Mucosa of stomach (tissue), 1 donor: ENCODE measurements around the gene DNAJC3.

Experiments used
- H3K27me3 ChIP-seq: one replicate; pipeline ENCODE4 v1.7.0; 2013; ENCODE audit warnings: mild to moderate bottlenecking, low read length; ENCODE audit not compliant: control insufficient read depth, insufficient read depth
- H3K36me3 ChIP-seq: one replicate; pipeline ENCODE4 v1.7.0; 2013; ENCODE audit warnings: low read length; ENCODE audit not compliant: control insufficient read depth, insufficient read depth
- H3K4me1 ChIP-seq: one replicate; pipeline ENCODE4 v1.7.0; 2013; ENCODE audit warnings: mild to moderate bottlenecking, low read length; ENCODE audit not compliant: control insufficient read depth, insufficient read depth
- H3K4me3 ChIP-seq: one replicate; pipeline ENCODE4 v1.7.0; 2013; ENCODE audit warnings: low read length
- H3K9ac ChIP-seq: one replicate; pipeline ENCODE4 v1.7.0; 2013; ENCODE audit warnings: mild to moderate bottlenecking, low read length, moderate library complexity
- H3K9me3 ChIP-seq: one replicate; pipeline ENCODE4 v1.7.0; 2013; ENCODE audit warnings: mild to moderate bottlenecking, low read length, moderate library complexity; ENCODE audit not compliant: control insufficient read depth
- donor health status: Pancreatic carcinoma.

Gene DNAJC3

DNA sequence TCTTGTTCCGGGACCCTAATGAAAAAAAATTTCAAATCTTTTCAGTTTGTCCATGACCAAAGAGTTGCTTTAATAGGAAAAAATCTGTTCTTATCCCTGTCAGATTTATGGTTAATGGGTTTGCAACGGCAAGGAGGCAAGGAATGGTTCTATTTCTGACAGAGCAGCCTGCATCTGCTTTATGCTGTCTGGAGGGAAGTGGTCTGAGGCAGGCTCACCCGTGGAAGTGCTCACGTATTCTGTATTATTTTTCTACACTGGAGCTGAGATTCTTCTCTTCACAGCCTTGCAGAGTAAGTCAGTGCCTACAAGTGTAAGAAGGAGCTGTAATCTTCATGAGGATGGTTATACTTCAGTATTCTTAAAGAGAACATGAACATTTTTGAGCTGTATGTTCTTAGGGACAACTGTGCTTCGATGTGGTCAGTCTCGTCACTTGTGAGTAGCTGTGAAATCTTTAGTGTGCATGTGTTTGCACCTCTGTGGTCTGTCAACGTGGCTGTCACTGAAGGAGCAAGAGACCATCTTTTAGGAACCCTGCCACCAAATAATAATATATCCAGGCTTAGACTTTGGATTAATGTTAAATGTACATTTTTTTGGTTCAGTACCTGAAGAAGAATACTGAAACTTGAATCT is 114.3 kb downstream of the DNAJC3 start:
- Histone ChIP-seq H3K4me1 (no peaks in the 10 kb centered on the region), H3K36me3 (no peaks in the 10 kb centered on the region), H3K9me3 (no peaks in the 10 kb centered on the region), H3K27me3 (no peaks in the 10 kb centered on the region), H3K4me3 (no peak overlapping the region), H3K9ac (no peak overlapping the region)

GRCh38 chr13:95793018-95793555 is 116.1 kb downstream of the DNAJC3 start:
- H3K36me3 ChIP-seq: no peaks in the 10 kb centered on the region

GRCh38 chr13:95793781-95794180 is 116.8 kb downstream of the DNAJC3 start:
- no peaks in the 10 kb centered on the region for H3K27me3 ChIP-seq
- no peak overlapping the region for H3K4me3 ChIP-seq
- H3K9me3 ChIP-seq: no peaks in the 10 kb centered on the region
- no peak overlapping the region for H3K9ac ChIP-seq
- no peaks in the 10 kb centered on the region for H3K4me1 ChIP-seq
- no peaks in the 10 kb centered on the region for H3K36me3 ChIP-seq

More at GRCh38 chr13:95793018-95793555, 116.1 kb downstream of the DNAJC3 start:
- Histone ChIP-seq H3K9me3 (no peaks in the 10 kb centered on the region), H3K9ac (no peak overlapping the region), H3K4me1 (no peaks in the 10 kb centered on the region), H3K4me3 (no peak overlapping the region), H3K27me3 (no peaks in the 10 kb centered on the region)

DNA sequence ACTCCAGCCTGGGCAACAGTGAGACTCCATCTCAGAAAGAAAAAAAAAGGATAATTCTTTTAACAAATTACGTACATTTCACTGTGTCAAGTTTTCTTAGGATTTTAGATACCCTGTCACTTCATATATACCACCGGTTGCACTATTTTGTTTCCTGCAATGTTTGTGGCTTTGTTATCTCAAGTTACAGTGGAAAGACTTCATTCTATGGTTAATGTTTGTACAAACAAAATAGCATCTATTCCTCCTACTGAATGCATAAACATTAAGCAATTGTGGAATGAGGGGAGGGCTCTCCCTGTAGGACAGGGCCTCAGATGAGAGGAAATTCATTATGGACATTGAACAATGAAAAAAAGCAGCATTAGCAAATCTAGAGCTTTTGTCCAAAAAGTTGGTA is 120.1 kb downstream of the DNAJC3 start:
- no peak overlapping the region for H3K4me3 ChIP-seq
- no peaks in the 10 kb centered on the region for H3K9me3 ChIP-seq
- no peaks in the 10 kb centered on the region for H3K36me3 ChIP-seq

DNA sequence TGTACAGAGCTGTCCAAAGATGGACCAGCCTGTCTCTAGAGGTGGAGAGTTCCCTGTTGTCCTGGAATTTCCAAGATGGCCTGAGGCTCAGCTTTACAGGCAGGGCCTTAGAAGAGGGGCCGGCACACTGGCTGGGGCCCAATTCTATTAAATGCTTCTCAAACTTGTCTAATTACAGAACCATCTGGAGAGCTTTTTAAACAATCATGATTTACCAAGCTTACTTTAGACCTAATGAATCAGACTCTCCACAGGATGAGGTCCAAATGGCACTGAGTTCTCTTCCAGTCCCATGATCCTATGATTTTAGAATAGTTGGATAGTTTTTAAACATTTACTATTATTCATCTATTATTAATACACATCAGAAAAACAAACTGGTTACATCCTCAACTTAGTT is 123.5 kb downstream of the DNAJC3 start:
- no peak overlapping the region for H3K9ac ChIP-seq
- H3K4me1 ChIP-seq: no peaks in the 10 kb centered on the region
- no peaks in the 10 kb centered on the region for H3K36me3 ChIP-seq
- no peaks in the 10 kb centered on the region for H3K27me3 ChIP-seq
- H3K9me3 ChIP-seq: no peaks in the 10 kb centered on the region
- no peak overlapping the region for H3K4me3 ChIP-seq

More for the DNA sequence above, 120.1 kb downstream of the DNAJC3 start:
- H3K27me3 ChIP-seq: no peaks in the 10 kb centered on the region
- H3K9ac ChIP-seq: no peak overlapping the region
- no peaks in the 10 kb centered on the region for H3K4me1 ChIP-seq

GRCh38 chr13:95801825-95802224 is 124.9 kb downstream of the DNAJC3 start:
- no peak overlapping the region for H3K9ac ChIP-seq
- no peaks in the 10 kb centered on the region for H3K4me1 ChIP-seq
- no peaks in the 10 kb centered on the region for H3K27me3 ChIP-seq
- no peak overlapping the region for H3K4me3 ChIP-seq
- H3K9me3 ChIP-seq: no peaks in the 10 kb centered on the region
- H3K36me3 ChIP-seq: no peaks in the 10 kb centered on the region

- no peaks in the 10 kb centered on the region for H3K36me3 ChIP-seq
- H3K4me1 ChIP-seq: no peaks in the 10 kb centered on the region
- H3K9me3 ChIP-seq: no peaks in the 10 kb centered on the region
- no peak overlapping the region for H3K4me3 ChIP-seq
- no peaks in the 10 kb centered on the region for H3K27me3 ChIP-seq
- no peak overlapping the region for H3K9ac ChIP-seq
Observed at GRCh38 chr13:95805921-95806320, 129.0 kb downstream of the DNAJC3 start.

DNA sequence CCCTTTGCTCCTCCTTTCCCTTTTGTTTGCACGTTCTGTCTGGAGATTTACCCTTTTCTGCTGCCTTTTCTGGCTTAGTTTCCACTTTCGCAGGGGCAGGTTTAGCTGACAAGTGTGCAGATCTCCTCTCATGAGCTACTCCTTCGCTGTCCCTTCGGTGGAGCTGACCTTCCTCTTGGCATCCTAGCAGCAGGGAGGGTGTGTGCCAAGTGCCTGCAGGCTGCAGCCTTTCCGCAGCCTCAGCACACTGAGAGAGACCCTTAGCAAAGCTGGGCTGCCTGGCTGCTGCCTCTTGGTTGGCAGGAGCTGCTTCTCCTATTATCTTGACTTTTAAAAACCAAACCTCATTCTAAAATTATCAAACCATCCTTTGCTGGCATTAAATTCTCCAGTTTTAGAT is 132.5 kb downstream of the DNAJC3 start:
- Histone ChIP-seq H3K4me1 (no peaks in the 10 kb centered on the region), H3K27me3 (no peaks in the 10 kb centered on the region), H3K9ac (no peak overlapping the region), H3K36me3 (no peaks in the 10 kb centered on the region), H3K4me3 (no peak overlapping the region), H3K9me3 (no peaks in the 10 kb centered on the region)

GRCh38 chr13:95813139-95813538 is 136.2 kb downstream of the DNAJC3 start:
- H3K36me3 ChIP-seq: no peaks in the 10 kb centered on the region
- no peaks in the 10 kb centered on the region for H3K4me1 ChIP-seq
- H3K4me3 ChIP-seq: no peak overlapping the region

GRCh38 chr13:95814495-95814894 is 137.6 kb downstream of the DNAJC3 start:
- Histone ChIP-seq H3K4me1 (no peaks in the 10 kb centered on the region), H3K4me3 (no peak overlapping the region), H3K27me3 (no peaks in the 10 kb centered on the region), H3K9ac (no peak overlapping the region), H3K9me3 (no peaks in the 10 kb centered on the region), H3K36me3 (no peaks in the 10 kb centered on the region)

More at GRCh38 chr13:95813139-95813538, 136.2 kb downstream of the DNAJC3 start:
- Histone ChIP-seq H3K9ac (no peak overlapping the region), H3K27me3 (no peaks in the 10 kb centered on the region), H3K9me3 (no peaks in the 10 kb centered on the region)

- Histone ChIP-seq H3K9ac (no peak overlapping the region), H3K27me3 (no peaks in the 10 kb centered on the region), H3K4me1 (no peaks in the 10 kb centered on the region), H3K9me3 (no peaks in the 10 kb centered on the region), H3K36me3 (no peaks in the 10 kb centered on the region), H3K4me3 (no peak overlapping the region)
Observed at GRCh38 chr13:95822303-95822702, 145.4 kb downstream of the DNAJC3 start.

- H3K27me3 ChIP-seq: no peaks in the 10 kb centered on the region
- no peak overlapping the region for H3K4me3 ChIP-seq
- no peaks in the 10 kb centered on the region for H3K36me3 ChIP-seq
- no peaks in the 10 kb centered on the region for H3K9me3 ChIP-seq
- no peak overlapping the region for H3K9ac ChIP-seq
- H3K4me1 ChIP-seq: no peaks in the 10 kb centered on the region
Observed at GRCh38 chr13:95833126-95833525, 156.2 kb downstream of the DNAJC3 start.

GRCh38 chr13:95833719-95834118 is 156.8 kb downstream of the DNAJC3 start:
- H3K27me3 ChIP-seq: no peaks in the 10 kb centered on the region
- no peaks in the 10 kb centered on the region for H3K36me3 ChIP-seq
- H3K4me1 ChIP-seq: no peaks in the 10 kb centered on the region
- H3K9ac ChIP-seq: no peak overlapping the region
- no peak overlapping the region for H3K4me3 ChIP-seq
- H3K9me3 ChIP-seq: no peaks in the 10 kb centered on the region
